Right atrium auricular region (tissue), 2 donors: Measurements from ENCODE around the gene SECISBP2. TPM values are rescaled to one million over a fixed set of nuclear protein-coding genes. Genes with fewer than 3 reads are reported as not detected.
"Not testable (repeated sequence)": the region's sequence is repeated elsewhere in the genome, so short reads cannot be mapped to it uniquely, and the experiment has no call there.

Experiments
- DNase-seq: peaks from one replicate; pipeline ENCODE4 v3.0.0-alpha.2; 2019; ENCODE audit warnings: low spot score
- H3K27ac ChIP-seq, 2 donors: fragments of 200-600 bp; sonication (generic); 1 replicate in 1 of 2; 2 replicates in 1 of 2; pipeline ENCODE4 v1.5.1; 2016 to 2019
- H3K27me3 ChIP-seq, 2 donors: fragments of 200-600 bp; sonication (generic); one replicate each; pipeline versions ENCODE4 v1.5.1 to v1.6.0; 2017 to 2019
- H3K36me3 ChIP-seq: fragments of 200-600 bp; sonication (generic); one replicate; pipeline ENCODE4 v1.5.1; 2016
- H3K4me1 ChIP-seq, 2 donors: fragments of 200-600 bp; sonication (generic); one replicate each; pipeline versions ENCODE4 v1.5.1 to v1.6.0; 2017 to 2019
- H3K4me3 ChIP-seq, 2 donors: fragments of 200-600 bp; sonication (generic); 1 replicate in 1 of 2; 2 replicates in 1 of 2; pipeline ENCODE4 v1.5.1; 2017 to 2019; ENCODE audit warnings: mild to moderate bottlenecking in 1 of 2, moderate library complexity in 1 of 2
- H3K9me3 ChIP-seq, 2 donors: fragments of 200-600 bp; sonication (generic); one replicate each; pipeline ENCODE4 v1.5.1; 2019
- CTCF ChIP-seq, 2 donors: fragments of 200-600 bp; sonication (generic); IDR thresholded peaks; one replicate each; pipeline ENCODE4 v1.5.1; 2019; ENCODE audit warnings: antibody characterized with exemption in 2 of 2
- total RNA-seq, 2 donors: library from RNA; depleted of rRNA; stranded (reverse); fragments of >200 nt; gene quantifications; one replicate each; pipeline ENCODE4 v1.1.0, GENCODE V29; 2016

The SECISBP2 gene
- total RNA-seq, 2 donors from 2014 or later: 15.0 to 19.9 TPM

GRCh38 chr9:89278551-89278950 lies 39.7 kb upstream of the SECISBP2 start:
- H3K36me3 ChIP-seq: no peaks in the 10 kb centered on the region
- H3K4me3 ChIP-seq: no peak overlapping the region
- H3K27ac ChIP-seq: no peak overlapping the region
- TF ChIP-seq CTCF (IDR thresholded peaks at IDR 0.05): no peak
- H3K9me3 ChIP-seq: peaks cover 4 to 17% of the 10 kb centered on the region in 2 donors
- H3K4me1 ChIP-seq: peaks cover 0 to 14% of the 10 kb centered on the region in 2 donors
- DNase-seq: no peak
- H3K27me3 ChIP-seq: no peaks in the 10 kb centered on the region

- no peak for DNase-seq
- peak; percentile 32 to 74 for TF ChIP-seq CTCF (IDR thresholded peaks at IDR 0.05)
- peaks cover 0 to 10% of the 10 kb centered on the region in 2 donors for H3K9me3 ChIP-seq
- no peak overlapping the region for H3K27ac ChIP-seq
- H3K4me3 ChIP-seq: no peak overlapping the region
- H3K4me1 ChIP-seq: peaks cover 0 to 14% of the 10 kb centered on the region in 2 donors
- H3K36me3 ChIP-seq: no peaks in the 10 kb centered on the region
- H3K27me3 ChIP-seq: no peaks in the 10 kb centered on the region
Measured at GRCh38 chr9:89278997-89279739, 39.1 kb upstream of the SECISBP2 start.

GRCh38 chr9:89281106-89281505 lies 37.2 kb upstream of the SECISBP2 start:
- Histone ChIP-seq H3K9me3 (no peaks in the 10 kb centered on the region), H3K4me1 (peaks cover 0 to 14% of the 10 kb centered on the region in 2 donors), H3K4me3 (no peak overlapping the region), H3K27ac (no peak overlapping the region), H3K36me3 (no peaks in the 10 kb centered on the region), H3K27me3 (no peaks in the 10 kb centered on the region)
- no peak for DNase-seq
- no peak for TF ChIP-seq CTCF (IDR thresholded peaks at IDR 0.05)

GRCh38 chr9:89282248-89282968 lies 35.9 kb upstream of the SECISBP2 start:
- H3K27me3 ChIP-seq, DNase-seq, H3K9me3 ChIP-seq, H3K36me3 ChIP-seq, H3K27ac ChIP-seq: not testable (repeated sequence)
- peaks cover 0 to 14% of the 10 kb centered on the region in 2 donors for H3K4me1 ChIP-seq
- H3K4me3 ChIP-seq: peak overlapping the region; percentile 27 to 49

- no peak overlapping the region for H3K27ac ChIP-seq
- H3K36me3 ChIP-seq: no peaks in the 10 kb centered on the region
- no peak overlapping the region for H3K4me3 ChIP-seq
- H3K9me3 ChIP-seq: no peaks in the 10 kb centered on the region
- no peaks in the 10 kb centered on the region for H3K27me3 ChIP-seq
- no peak for DNase-seq
- peaks cover 0 to 14% of the 10 kb centered on the region in 2 donors for H3K4me1 ChIP-seq
- TF ChIP-seq CTCF (IDR thresholded peaks at IDR 0.05): no peak
Measured at GRCh38 chr9:89284076-89284475, 34.2 kb upstream of the SECISBP2 start.

GRCh38 chr9:89291741-89292140 lies 26.6 kb upstream of the SECISBP2 start:
- H3K4me1 ChIP-seq: no peaks in the 10 kb centered on the region
- no peak for TF ChIP-seq CTCF (IDR thresholded peaks at IDR 0.05)
- H3K27me3 ChIP-seq: no peaks in the 10 kb centered on the region
- H3K9me3 ChIP-seq: no peaks in the 10 kb centered on the region
- no peak for DNase-seq
- H3K36me3 ChIP-seq: no peaks in the 10 kb centered on the region
- no peak overlapping the region for H3K27ac ChIP-seq
- H3K4me3 ChIP-seq: no peak overlapping the region
